ENCODE results near the gene PDE9A.

PDE9A gene

DNA sequence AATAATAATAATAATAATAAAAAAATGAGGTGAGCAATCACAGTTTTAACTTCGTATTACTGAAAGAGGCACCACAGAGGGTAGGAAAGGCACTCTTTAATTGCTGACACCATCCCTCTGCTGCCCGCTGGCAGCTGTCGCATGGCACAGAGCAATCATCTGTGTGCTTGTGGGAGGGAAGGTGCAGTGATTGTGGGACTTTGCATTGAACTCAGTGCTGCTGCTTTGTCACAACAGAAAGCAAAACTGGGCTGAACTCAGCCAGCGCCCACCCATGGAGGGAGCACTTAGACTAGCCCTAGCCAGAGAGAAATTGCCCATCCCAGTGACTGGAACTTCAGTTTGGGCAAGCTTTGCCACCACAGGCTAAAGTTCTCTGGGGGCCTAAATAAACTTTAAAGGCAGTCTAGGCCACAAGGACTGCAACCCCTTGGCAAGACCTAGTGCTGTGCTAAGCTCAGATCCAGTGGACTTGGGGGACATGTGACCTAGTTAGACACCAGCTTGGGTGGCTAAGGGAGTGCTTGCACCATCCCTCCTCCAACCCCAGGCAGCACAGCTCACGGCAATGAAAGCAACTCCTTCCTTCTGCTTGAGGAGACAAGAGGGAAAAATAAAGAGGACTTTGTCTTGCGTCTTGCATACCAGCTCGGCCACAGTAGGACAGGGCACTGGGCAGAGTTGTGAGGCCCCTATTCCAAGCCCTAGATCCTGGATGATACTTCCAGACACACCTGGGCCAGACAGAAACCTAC lies 166.6 kb downstream of the PDE9A start:
- no peak for DNase-seq (ENCODE audit: extremely low spot score)
- no peak for TF ChIP-seq HDGF (IDR thresholded peaks at IDR 0.05; ENCODE audit: borderline replicate concordance)
- no peak for TF ChIP-seq FOXA1 (IDR thresholded peaks at IDR 0.05)
- TF ChIP-seq, protein P1, sequence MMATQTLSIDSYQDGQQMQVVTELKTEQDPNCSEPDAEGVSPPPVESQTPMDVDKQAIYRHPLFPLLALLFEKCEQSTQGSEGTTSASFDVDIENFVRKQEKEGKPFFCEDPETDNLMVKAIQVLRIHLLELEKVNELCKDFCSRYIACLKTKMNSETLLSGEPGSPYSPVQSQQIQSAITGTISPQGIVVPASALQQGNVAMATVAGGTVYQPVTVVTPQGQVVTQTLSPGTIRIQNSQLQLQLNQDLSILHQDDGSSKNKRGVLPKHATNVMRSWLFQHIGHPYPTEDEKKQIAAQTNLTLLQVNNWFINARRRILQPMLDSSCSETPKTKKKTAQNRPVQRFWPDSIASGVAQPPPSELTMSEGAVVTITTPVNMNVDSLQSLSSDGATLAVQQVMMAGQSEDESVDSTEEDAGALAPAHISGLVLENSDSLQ (IDR thresholded peaks at IDR 0.05), result no peak
- no peak for TF ChIP-seq ZNF384 (IDR thresholded peaks at IDR 0.05)
- no peak for TF ChIP-seq L3MBTL2 (conservative IDR thresholded peaks at IDR 0.05)
- no peak for TF ChIP-seq ELF4 (IDR thresholded peaks at IDR 0.05)
- ChIA-PET CTCF (no interaction called here), POLR2A (no interaction called here)

DNA sequence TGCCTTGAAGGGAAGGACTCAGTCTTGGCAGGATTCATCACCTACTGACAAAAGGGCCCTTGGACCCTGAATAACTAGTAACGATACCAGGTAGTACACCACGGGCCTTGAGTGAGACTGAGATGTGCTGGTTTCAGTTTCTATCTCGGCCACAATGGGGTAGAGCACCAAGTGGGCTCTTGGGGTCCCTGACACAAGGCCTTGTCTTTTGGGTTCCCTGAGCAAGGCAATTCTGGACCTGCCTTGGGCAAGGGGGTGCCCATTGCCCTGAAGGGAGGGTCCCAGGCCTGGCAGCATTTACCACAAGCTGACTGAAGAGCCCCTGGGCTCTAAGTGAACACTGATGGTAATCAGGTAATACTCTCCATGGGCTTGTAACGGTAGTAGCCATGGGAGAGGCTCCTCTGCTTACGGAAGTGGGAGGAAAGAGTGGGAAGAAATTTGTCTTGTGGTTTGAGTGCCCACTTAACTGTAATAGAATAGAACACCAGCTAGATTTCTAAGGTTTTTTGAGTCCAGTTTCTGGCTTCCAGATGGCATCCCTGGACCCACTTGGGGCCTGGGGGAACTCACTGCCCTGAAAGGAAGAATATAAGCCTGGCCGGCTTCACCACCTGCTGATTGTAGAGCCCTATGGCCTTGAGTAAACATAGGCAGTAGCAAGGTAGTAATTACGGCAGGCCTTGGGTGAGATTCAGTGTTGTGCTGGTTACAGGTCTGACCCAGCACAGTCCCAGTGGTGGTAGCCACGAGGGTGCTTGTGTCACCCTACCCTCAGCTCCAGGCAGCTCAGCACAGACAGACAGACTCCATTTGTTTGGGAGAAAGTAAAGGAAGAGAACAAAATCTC lies 167.4 kb downstream of the PDE9A start:
- ChIA-PET POLR2A (no interaction called here), CTCF (no interaction called here)
- TF ChIP-seq ZNF384 (IDR thresholded peaks at IDR 0.05) (no peak), FOXK2 (IDR thresholded peaks at IDR 0.05) (no peak), NFRKB (IDR thresholded peaks at IDR 0.05) (no peak), L3MBTL2 (conservative IDR thresholded peaks at IDR 0.05) (no peak), FOXA1 (IDR thresholded peaks at IDR 0.05) (no peak)
- DNase-seq (ENCODE audit: extremely low spot score), result no peak
